ENCODE data around the gene PLA2G15. TPM values are rescaled to one million over a fixed set of nuclear protein-coding genes. Genes with fewer than 3 reads are reported as not detected.

PLA2G15 gene
- total RNA-seq, 1 experiment from 2014 or later, result 10.2 TPM

DNA sequence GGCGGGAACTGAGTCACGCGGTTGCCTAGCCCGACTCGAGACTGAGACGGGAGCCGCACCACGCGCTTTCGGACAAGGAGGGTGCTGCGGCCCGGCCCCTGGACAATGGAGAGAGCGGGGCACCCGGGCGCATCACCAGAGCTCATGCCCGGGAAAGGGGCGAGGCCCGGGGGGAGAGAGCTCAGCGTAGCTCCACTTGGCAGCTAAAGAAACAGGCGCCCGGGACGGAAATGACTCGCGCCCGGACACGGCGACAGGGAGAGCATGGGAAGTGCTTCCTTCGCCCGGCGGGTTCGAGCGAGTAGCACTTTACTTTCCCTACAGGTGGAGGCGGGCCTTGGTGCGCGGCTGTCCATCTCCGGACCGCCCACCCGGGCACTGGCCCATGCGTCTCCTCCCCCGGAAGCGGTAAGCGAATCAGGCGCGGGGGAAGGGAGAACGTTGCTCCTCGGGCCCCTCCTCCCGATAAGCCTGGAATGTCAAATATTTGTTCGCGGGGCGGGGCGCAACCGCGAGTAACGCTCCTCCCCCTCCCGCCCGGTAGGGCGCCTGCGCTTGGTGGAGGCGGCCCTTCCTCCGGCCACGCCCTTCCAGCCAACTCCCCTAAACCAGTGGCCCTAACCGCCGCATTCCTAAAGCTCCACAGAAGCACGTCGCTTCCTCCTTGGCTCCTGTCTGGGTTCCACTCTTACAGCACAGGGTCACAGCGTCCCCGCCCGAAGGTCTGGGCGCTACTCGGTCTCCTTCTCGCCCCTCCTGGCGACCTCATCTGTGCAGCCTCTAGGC lies 7.7 kb upstream of the PLA2G15 start (continued):
- TF ChIP-seq, protein P1, sequence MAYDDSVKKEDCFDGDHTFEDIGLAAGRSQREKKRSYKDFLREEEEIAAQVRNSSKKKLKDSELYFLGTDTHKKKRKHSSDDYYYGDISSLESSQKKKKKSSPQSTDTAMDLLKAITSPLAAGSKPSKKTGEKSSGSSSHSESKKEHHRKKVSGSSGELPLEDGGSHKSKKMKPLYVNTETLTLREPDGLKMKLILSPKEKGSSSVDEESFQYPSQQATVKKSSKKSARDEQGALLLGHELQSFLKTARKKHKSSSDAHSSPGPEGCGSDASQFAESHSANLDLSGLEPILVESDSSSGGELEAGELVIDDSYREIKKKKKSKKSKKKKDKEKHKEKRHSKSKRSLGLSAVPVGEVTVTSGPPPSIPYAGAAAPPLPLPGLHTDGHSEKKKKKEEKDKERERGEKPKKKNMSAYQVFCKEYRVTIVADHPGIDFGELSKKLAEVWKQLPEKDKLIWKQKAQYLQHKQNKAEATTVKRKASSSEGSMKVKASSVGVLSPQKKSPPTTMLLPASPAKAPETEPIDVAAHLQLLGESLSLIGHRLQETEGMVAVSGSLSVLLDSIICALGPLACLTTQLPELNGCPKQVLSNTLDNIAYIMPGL (CRISPR knock-in tag; IDR thresholded peaks at IDR 0.05), result peak; percentile 35; the same call in 1 of the 2 replicates
- TF ChIP-seq EMX1 (CRISPR knock-in tag; IDR thresholded peaks at IDR 0.05), result no peak
- no peak for TF ChIP-seq MXD4 (CRISPR knock-in tag; IDR thresholded peaks at IDR 0.05; ENCODE audit: borderline replicate concordance)
- TF ChIP-seq NR1H2 (CRISPR knock-in tag; IDR thresholded peaks at IDR 0.05), result no peak
- TF ChIP-seq ATF1 (CRISPR knock-in tag; IDR thresholded peaks at IDR 0.05), result no peak
- TF ChIP-seq RELA (CRISPR knock-in tag; IDR thresholded peaks at IDR 0.05; ENCODE audit: borderline replicate concordance), result no peak
- TF ChIP-seq, protein P2, sequence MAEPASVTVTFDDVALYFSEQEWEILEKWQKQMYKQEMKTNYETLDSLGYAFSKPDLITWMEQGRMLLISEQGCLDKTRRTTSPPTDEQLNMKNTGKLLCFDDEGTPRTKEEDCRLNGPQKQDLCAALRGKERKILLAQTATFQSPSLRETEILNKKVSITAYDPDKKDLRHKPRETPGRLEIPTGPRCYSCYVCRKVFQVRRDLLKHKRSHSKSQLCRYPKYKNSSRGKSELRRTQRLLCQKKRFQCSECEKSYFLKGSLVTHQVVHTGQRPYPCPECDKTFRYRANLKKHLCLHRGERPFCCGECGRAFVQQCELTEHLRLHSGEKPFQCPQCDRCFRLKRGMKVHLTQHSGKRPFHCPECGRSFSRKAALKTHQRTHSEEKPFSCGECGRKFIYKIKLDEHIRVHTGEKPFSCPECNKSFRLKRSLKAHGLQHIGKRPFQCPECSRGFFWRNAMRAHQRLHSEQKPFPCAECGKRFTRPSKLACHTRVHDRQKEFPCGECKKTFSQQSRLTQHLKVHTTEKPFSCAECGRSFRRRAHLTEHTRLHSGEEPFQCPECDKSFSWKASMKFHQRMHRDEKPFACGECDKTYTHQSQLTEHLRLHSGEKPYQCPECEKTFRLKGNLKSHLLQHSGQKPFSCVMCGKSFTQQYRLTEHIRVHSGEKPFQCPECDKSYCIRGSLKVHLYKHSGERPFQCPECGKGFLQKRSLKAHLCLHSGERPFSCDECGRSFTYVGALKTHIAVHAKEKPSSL (CRISPR knock-in tag; conservative IDR thresholded peaks at IDR 0.05), result no peak
- peak; percentile 73; the same call in 1 of the 2 replicates for TF ChIP-seq ZBTB21 (CRISPR knock-in tag; IDR thresholded peaks at IDR 0.05; ENCODE audit: borderline replicate concordance)
- TF ChIP-seq, protein P3, sequence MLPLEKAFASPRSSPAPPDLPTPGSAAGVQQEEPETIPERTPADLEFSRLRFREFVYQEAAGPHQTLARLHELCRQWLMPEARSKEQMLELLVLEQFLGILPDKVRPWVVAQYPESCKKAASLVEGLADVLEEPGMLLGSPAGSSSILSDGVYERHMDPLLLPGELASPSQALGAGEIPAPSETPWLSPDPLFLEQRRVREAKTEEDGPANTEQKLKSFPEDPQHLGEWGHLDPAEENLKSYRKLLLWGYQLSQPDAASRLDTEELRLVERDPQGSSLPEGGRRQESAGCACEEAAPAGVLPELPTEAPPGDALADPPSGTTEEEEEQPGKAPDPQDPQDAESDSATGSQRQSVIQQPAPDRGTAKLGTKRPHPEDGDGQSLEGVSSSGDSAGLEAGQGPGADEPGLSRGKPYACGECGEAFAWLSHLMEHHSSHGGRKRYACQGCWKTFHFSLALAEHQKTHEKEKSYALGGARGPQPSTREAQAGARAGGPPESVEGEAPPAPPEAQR (CRISPR knock-in tag; IDR thresholded peaks at IDR 0.05), result no peak
- TF ChIP-seq, protein P4, sequence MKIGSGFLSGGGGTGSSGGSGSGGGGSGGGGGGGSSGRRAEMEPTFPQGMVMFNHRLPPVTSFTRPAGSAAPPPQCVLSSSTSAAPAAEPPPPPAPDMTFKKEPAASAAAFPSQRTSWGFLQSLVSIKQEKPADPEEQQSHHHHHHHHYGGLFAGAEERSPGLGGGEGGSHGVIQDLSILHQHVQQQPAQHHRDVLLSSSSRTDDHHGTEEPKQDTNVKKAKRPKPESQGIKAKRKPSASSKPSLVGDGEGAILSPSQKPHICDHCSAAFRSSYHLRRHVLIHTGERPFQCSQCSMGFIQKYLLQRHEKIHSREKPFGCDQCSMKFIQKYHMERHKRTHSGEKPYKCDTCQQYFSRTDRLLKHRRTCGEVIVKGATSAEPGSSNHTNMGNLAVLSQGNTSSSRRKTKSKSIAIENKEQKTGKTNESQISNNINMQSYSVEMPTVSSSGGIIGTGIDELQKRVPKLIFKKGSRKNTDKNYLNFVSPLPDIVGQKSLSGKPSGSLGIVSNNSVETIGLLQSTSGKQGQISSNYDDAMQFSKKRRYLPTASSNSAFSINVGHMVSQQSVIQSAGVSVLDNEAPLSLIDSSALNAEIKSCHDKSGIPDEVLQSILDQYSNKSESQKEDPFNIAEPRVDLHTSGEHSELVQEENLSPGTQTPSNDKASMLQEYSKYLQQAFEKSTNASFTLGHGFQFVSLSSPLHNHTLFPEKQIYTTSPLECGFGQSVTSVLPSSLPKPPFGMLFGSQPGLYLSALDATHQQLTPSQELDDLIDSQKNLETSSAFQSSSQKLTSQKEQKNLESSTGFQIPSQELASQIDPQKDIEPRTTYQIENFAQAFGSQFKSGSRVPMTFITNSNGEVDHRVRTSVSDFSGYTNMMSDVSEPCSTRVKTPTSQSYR (CRISPR knock-in tag; IDR thresholded peaks at IDR 0.05), result no peak
- TF ChIP-seq, protein P5, sequence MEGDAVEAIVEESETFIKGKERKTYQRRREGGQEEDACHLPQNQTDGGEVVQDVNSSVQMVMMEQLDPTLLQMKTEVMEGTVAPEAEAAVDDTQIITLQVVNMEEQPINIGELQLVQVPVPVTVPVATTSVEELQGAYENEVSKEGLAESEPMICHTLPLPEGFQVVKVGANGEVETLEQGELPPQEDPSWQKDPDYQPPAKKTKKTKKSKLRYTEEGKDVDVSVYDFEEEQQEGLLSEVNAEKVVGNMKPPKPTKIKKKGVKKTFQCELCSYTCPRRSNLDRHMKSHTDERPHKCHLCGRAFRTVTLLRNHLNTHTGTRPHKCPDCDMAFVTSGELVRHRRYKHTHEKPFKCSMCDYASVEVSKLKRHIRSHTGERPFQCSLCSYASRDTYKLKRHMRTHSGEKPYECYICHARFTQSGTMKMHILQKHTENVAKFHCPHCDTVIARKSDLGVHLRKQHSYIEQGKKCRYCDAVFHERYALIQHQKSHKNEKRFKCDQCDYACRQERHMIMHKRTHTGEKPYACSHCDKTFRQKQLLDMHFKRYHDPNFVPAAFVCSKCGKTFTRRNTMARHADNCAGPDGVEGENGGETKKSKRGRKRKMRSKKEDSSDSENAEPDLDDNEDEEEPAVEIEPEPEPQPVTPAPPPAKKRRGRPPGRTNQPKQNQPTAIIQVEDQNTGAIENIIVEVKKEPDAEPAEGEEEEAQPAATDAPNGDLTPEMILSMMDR (IDR thresholded peaks at IDR 0.05), result no peak
- TF ChIP-seq, protein P6, sequence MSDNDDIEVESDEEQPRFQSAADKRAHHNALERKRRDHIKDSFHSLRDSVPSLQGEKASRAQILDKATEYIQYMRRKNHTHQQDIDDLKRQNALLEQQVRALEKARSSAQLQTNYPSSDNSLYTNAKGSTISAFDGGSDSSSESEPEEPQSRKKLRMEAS (CRISPR knock-in tag; IDR thresholded peaks at IDR 0.05), result peak; percentile 36; the same call in 1 of the 2 replicates
- TF ChIP-seq ETV6 (CRISPR knock-in tag; IDR thresholded peaks at IDR 0.05), result peak; percentile 78; the same call in 1 of the 2 replicates
- no peak for TF ChIP-seq CREM (CRISPR knock-in tag; IDR thresholded peaks at IDR 0.05)
- TF ChIP-seq NFATC4 (CRISPR knock-in tag; IDR thresholded peaks at IDR 0.05), result no peak
- TF ChIP-seq, protein P7, sequence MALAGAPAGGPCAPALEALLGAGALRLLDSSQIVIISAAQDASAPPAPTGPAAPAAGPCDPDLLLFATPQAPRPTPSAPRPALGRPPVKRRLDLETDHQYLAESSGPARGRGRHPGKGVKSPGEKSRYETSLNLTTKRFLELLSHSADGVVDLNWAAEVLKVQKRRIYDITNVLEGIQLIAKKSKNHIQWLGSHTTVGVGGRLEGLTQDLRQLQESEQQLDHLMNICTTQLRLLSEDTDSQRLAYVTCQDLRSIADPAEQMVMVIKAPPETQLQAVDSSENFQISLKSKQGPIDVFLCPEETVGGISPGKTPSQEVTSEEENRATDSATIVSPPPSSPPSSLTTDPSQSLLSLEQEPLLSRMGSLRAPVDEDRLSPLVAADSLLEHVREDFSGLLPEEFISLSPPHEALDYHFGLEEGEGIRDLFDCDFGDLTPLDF (CRISPR knock-in tag; IDR thresholded peaks at IDR 0.05), result no peak
- 0 out of 2 replicates have a peak, but pooled peaks have one; percentile 45 for TF ChIP-seq ESRRA (CRISPR knock-in tag; IDR thresholded peaks at IDR 0.05; ENCODE audit: borderline replicate concordance)
- TF ChIP-seq ZNF232 (CRISPR knock-in tag; IDR thresholded peaks at IDR 0.05), result 0 out of 2 replicates have a peak, but pooled peaks have one; percentile 58
- TF ChIP-seq, protein P8, sequence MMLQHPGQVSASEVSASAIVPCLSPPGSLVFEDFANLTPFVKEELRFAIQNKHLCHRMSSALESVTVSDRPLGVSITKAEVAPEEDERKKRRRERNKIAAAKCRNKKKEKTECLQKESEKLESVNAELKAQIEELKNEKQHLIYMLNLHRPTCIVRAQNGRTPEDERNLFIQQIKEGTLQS (CRISPR knock-in tag; conservative IDR thresholded peaks at IDR 0.05), result no peak
- TF ChIP-seq, protein P9, sequence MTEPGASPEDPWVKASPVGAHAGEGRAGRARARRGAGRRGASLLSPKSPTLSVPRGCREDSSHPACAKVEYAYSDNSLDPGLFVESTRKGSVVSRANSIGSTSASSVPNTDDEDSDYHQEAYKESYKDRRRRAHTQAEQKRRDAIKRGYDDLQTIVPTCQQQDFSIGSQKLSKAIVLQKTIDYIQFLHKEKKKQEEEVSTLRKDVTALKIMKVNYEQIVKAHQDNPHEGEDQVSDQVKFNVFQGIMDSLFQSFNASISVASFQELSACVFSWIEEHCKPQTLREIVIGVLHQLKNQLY (CRISPR knock-in tag; IDR thresholded peaks at IDR 0.05), result no peak
- TF ChIP-seq GABPB1 (CRISPR knock-in tag; IDR thresholded peaks at IDR 0.05), result peak; percentile 41
- TF ChIP-seq CREB1 (CRISPR knock-in tag; IDR thresholded peaks at IDR 0.05), result no peak
- no peak for TF ChIP-seq ZNF396 (CRISPR knock-in tag; IDR thresholded peaks at IDR 0.05; ENCODE audit: borderline replicate concordance)
- TF ChIP-seq, protein P10, sequence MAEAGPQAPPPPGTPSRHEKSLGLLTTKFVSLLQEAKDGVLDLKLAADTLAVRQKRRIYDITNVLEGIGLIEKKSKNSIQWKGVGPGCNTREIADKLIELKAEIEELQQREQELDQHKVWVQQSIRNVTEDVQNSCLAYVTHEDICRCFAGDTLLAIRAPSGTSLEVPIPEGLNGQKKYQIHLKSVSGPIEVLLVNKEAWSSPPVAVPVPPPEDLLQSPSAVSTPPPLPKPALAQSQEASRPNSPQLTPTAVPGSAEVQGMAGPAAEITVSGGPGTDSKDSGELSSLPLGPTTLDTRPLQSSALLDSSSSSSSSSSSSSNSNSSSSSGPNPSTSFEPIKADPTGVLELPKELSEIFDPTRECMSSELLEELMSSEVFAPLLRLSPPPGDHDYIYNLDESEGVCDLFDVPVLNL (CRISPR knock-in tag; IDR thresholded peaks at IDR 0.05; ENCODE audit: borderline replicate concordance, low read depth), result no peak

All from WTC11 (cell line).